Erythroblast (primary cell): ENCODE results near the gene CEP170B.

Experiments
- GATA1 ChIP-seq: IDR thresholded peaks from 2 replicates; pipeline ENCODE4 v1.6.1; 2011; ENCODE audit warnings: low read depth, mild to moderate bottlenecking, control low read depth, low read length, moderate library complexity
- POLR2A ChIP-seq: IDR thresholded peaks from 2 replicates; pipeline ENCODE4 v1.6.1; 2011; ENCODE audit warnings: mild to moderate bottlenecking, low read length

GRCh38 chr14:104868811-104869572 lies 3.9 kb downstream of the CEP170B start:
- TF ChIP-seq POLR2A, result no peak
- TF ChIP-seq GATA1, result no peak
